H1 (cell line): ENCODE measurements around the gene NRP2. TPM values are rescaled to one million over a fixed set of nuclear protein-coding genes. Genes with fewer than 3 reads are reported as not detected.

Experiments used
- CTBP2 ChIP-seq: IDR thresholded peaks from 2 replicates; pipeline ENCODE4 v1.7.0; 2011; ENCODE audit warnings: borderline replicate concordance, mild to moderate bottlenecking, moderate library complexity, mixed read lengths, low read length; ENCODE audit not compliant: insufficient read depth, insufficient read length
- TAF1 ChIP-seq: IDR thresholded peaks from 2 replicates; pipeline ENCODE4 v1.6.1; 2011; ENCODE audit warnings: mild to moderate bottlenecking, low read depth, low read length
- polyA plus RNA-seq, 7 experiments: library from polyadenylated mRNA; depleted of rRNA in 3 of 7; stranded (reverse) in 5 of 7; unstranded in 2 of 7; fragments of >200 nt in 5 of 7; fragments of 200-250 nt in 2 of 7; gene quantifications; 1 replicate in 5 of 7; 2 replicates in 1 of 7; 4 replicates in 1 of 7; pipeline versions ENCODE4 v1.2.1 to v1.2.3, GENCODE V29; 2011 to 2013; ENCODE audit warnings: missing spikeins in 2 of 7, mixed read lengths in 2 of 7
- total RNA-seq: library from RNA; stranded (reverse); fragmentation: NEBNext Ultra II Directional; extraction: Animal tissue kit (Norgen Biotek cat#: 25700); gene quantifications from 2 replicates; pipeline ENCODE4 v1.2.1, GENCODE V29; 2021
- TF ChIP-seq, protein P1 (sequence below), 3 experiments: IDR thresholded peaks; 1 replicate in 2 of 3; 2 replicates in 1 of 3; pipeline versions ENCODE4 v1.5.1 to v1.6.1; 2011; ENCODE audit warnings: low read length in 3 of 3, mild to moderate bottlenecking in 3 of 3, inconsistent platforms in 2 of 3, low read depth in 1 of 3, moderate library complexity in 1 of 3; ENCODE audit not compliant: insufficient read depth in 1 of 3; ENCODE audit errors: control extremely low read depth in 1 of 3

NRP2 gene
- total and polyA plus RNA-seq, 2 of the 8 experiments (the other 6 are each of a cell fraction or from before 2014, with no cell fraction given), result 32.0 to 37.8 TPM

DNA sequence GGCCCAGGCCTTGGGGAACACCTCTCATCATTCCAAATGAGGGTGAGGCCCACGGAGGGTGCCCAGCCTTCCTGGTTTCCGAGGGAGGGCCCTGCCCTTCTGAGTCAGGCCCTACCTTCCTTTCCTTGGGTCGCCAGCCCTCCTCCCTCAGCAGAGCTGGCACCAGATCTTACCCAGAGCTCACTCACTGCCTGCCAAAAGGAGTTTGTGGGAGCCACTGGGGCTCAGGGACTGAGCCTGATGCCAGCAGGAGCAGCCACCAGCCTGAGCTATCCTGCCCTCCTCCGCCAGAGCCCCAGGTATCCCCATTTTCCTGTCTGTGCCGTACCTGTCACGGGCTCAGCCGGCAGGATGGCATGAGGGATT lies 64.1 kb downstream of the NRP2 start (continued):
- TF ChIP-seq, protein P1, sequence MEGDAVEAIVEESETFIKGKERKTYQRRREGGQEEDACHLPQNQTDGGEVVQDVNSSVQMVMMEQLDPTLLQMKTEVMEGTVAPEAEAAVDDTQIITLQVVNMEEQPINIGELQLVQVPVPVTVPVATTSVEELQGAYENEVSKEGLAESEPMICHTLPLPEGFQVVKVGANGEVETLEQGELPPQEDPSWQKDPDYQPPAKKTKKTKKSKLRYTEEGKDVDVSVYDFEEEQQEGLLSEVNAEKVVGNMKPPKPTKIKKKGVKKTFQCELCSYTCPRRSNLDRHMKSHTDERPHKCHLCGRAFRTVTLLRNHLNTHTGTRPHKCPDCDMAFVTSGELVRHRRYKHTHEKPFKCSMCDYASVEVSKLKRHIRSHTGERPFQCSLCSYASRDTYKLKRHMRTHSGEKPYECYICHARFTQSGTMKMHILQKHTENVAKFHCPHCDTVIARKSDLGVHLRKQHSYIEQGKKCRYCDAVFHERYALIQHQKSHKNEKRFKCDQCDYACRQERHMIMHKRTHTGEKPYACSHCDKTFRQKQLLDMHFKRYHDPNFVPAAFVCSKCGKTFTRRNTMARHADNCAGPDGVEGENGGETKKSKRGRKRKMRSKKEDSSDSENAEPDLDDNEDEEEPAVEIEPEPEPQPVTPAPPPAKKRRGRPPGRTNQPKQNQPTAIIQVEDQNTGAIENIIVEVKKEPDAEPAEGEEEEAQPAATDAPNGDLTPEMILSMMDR (IDR thresholded peaks at IDR 0.05; ENCODE audit: control extremely low read depth in 1 of 3, insufficient read depth in 1 of 3, low read depth in 1 of 3, low read length in 3 of 3), result no peak
- TF ChIP-seq TAF1 (no peak), CTBP2 (no peak)
